Neural progenitor cell (in vitro differentiated cells): ENCODE data around the gene SLC4A4.

Experiments used
- CTCF ChIP-seq: fragments of 200-600 bp; sonication (generic); IDR thresholded peaks from 2 replicates; pipeline ENCODE4 v1.5.1; 2017; ENCODE audit warnings: antibody characterized with exemption, mild to moderate bottlenecking
- EZH2phosphoT487 ChIP-seq: fragments of 200-600 bp; sonication (generic); IDR thresholded peaks from 2 replicates; pipeline ENCODE4 v1.6.1; 2017; ENCODE audit warnings: antibody characterized with exemption

GRCh38 chr4:71607780-71608677, 269.2 kb downstream of the SLC4A4 start:
- no peak for TF ChIP-seq CTCF
- TF ChIP-seq EZH2phosphoT487, result no peak
